BJ (cell line): ENCODE results near the gene COMMD6. TPM values are rescaled to one million over a fixed set of nuclear protein-coding genes. Genes with fewer than 3 reads are reported as not detected.

Experiments used
- CTCF ChIA-PET: fragments of 350-600 bp; formaldehyde crosslinking; extraction: SDS; loops from one replicate; lab custom pipeline; 2021; ENCODE audit warnings: antibody characterized with exemption, inconsistent platforms; lab: Yijun Ruan, JAX
- POLR2A ChIA-PET: fragments of 300-600 bp; sonication (Branson Sonifier 250); formaldehyde crosslinking; extraction: SDS; loops from one replicate; lab custom pipeline; 2021; ENCODE audit warnings: antibody characterized with exemption; lab: Charles Lee
- DNase-seq: peaks from one replicate; pipeline ENCODE4 v3.0.0-alpha.2; 2011; ENCODE audit warnings: low read depth
- H3K27me3 ChIP-seq: 2 replicates; pipeline ENCODE4 v1.6.0; 2011; ENCODE audit warnings: low read length; ENCODE audit not compliant: control insufficient read depth, insufficient read depth
- H3K36me3 ChIP-seq: 2 replicates; pipeline ENCODE4 v1.5.1; 2011; ENCODE audit warnings: low read length; ENCODE audit not compliant: control insufficient read depth, insufficient read depth
- H3K4me3 ChIP-seq: 2 replicates; pipeline ENCODE4 v1.5.1; 2011; ENCODE audit warnings: low read depth, mild to moderate bottlenecking, control low read depth, low read length
- CTCF ChIP-seq: IDR thresholded peaks from 2 replicates; pipeline ENCODE4 v1.5.1; 2011; ENCODE audit warnings: low read depth, mild to moderate bottlenecking, control low read depth, inconsistent platforms, low read length, moderate library complexity; ENCODE audit not compliant: insufficient read depth
- polyA plus RNA-seq: library from polyadenylated mRNA; depleted of rRNA; stranded (reverse); fragments of >200 nt; gene quantifications from 2 replicates; pipeline ENCODE4 v1.2.3, GENCODE V29; 2011

COMMD6 gene
- polyA plus RNA-seq, 1 experiment: 95.7 TPM

GRCh38 chr13:75511051-75511625 lies 26.5 kb downstream of the COMMD6 start:
- H3K27me3 ChIP-seq: no peaks in the 10 kb centered on the region
- ChIA-PET POLR2A (no interaction called here), CTCF (interaction anchor here (1.3 kb wide), 1 partner anchor 29 kb away, joined by 5 read pairs; the partner anchor contains the start of gene TBC1D4)
- no peak overlapping the region for H3K4me3 ChIP-seq
- no peak for DNase-seq
- no peaks in the 10 kb centered on the region for H3K36me3 ChIP-seq
- TF ChIP-seq CTCF: no peak

- Histone ChIP-seq H3K27me3 (no peaks in the 10 kb centered on the region), H3K36me3 (no peaks in the 10 kb centered on the region), H3K4me3 (no peak overlapping the region)
- TF ChIP-seq CTCF: no peak
- ChIA-PET POLR2A (no interaction called here), CTCF (no interaction called here)
- DNase-seq: no peak
Observed at GRCh38 chr13:75508002-75508548, 29.6 kb downstream of the COMMD6 start.

- H3K27me3 ChIP-seq: no peaks in the 10 kb centered on the region
- no peak overlapping the region for H3K4me3 ChIP-seq
- TF ChIP-seq CTCF: no peak
- ChIA-PET CTCF (interaction anchor here (1.2 kb wide), 1 partner anchor 140 kb away, joined by 3 read pairs; no protein-coding TSS in a partner anchor), POLR2A (no interaction called here)
- no peaks in the 10 kb centered on the region for H3K36me3 ChIP-seq
- no peak for DNase-seq
Observed at GRCh38 chr13:75507027-75508001, 30.3 kb downstream of the COMMD6 start.

- no peak overlapping the region for H3K4me3 ChIP-seq
- TF ChIP-seq CTCF: no peak
- no peak for DNase-seq
- H3K36me3 ChIP-seq: no peaks in the 10 kb centered on the region
- POLR2A ChIA-PET: no interaction called here
- CTCF ChIA-PET: no interaction called here
- H3K27me3 ChIP-seq: no peaks in the 10 kb centered on the region
Observed at GRCh38 chr13:75506018-75506417, 31.6 kb downstream of the COMMD6 start.

- Histone ChIP-seq H3K4me3 (no peak overlapping the region), H3K27me3 (no peaks in the 10 kb centered on the region), H3K36me3 (no peaks in the 10 kb centered on the region)
- DNase-seq: no peak
- ChIA-PET POLR2A (no interaction called here), CTCF (no interaction called here)
- no peak for TF ChIP-seq CTCF
Observed at GRCh38 chr13:75505327-75505726, 32.3 kb downstream of the COMMD6 start.
